Stimulated activated CD8-positive, alpha-beta memory T cell treated with anti-CD3 and anti-CD28 coated beads, Interleukin-12 subunit alpha, Interleukin-12 subunit beta, amount 100 ng/mL, for 24 hours (primary cell): ENCODE data around the gene DIS3L2.
"Not testable (repeated sequence)": the region's sequence is repeated elsewhere in the genome, so short reads cannot be mapped to it uniquely, and the experiment has no call there.

Source experiments
- DNase-seq: peaks from one replicate; pipeline ENCODE4 v3.0.0-alpha.2; 2020; ENCODE audit errors: extremely low read depth

Gene DIS3L2

GRCh38 chr2:232320443-232320803 lies 358.9 kb downstream of the DIS3L2 start:
- DNase-seq: no peak

GRCh38 chr2:232321156-232321816 lies 359.8 kb downstream of the DIS3L2 start:
- DNase-seq: no peak

DNA sequence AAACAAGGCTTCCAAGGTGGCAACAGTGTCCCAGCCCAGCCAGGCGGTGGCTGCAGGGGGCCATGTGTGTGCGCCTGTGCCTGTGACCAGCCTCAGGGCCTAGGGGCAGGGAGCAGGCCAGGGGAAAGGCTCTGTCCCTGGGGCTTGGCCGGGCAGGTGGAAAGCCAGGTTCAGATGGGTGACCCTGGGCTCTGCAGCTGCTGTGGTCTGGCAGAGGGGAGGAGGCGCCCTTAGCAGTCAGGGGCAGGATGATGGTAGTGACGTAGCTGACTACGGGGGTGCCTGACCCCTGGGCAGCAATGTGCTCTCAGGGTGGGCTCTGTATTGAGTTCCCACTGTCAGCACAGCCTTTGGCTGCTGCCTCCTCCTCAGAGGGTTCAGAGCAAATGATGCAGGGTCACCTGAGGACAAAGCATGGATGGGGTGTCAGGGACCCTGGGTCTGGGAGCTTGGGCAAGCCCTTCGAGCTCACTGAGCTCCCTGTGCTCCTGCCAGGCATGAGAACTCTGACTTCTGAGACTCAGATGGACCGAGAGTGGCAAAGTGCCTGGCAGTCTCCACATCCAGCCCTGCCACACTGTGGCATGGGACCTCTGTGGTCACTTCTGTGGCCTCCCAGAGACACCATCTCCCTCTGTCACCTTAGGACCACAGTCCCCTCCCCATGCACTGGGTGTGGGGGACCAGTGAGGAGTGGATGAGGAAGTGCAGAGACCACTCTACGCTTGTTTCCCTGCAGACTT lies 360.5 kb downstream of the DIS3L2 start:
- no peak for DNase-seq

GRCh38 chr2:232322560-232323327 lies 361.2 kb downstream of the DIS3L2 start:
- DNase-seq: no peak

- DNase-seq: no peak
Observed at GRCh38 chr2:232323328-232323650, 361.8 kb downstream of the DIS3L2 start.

DNA sequence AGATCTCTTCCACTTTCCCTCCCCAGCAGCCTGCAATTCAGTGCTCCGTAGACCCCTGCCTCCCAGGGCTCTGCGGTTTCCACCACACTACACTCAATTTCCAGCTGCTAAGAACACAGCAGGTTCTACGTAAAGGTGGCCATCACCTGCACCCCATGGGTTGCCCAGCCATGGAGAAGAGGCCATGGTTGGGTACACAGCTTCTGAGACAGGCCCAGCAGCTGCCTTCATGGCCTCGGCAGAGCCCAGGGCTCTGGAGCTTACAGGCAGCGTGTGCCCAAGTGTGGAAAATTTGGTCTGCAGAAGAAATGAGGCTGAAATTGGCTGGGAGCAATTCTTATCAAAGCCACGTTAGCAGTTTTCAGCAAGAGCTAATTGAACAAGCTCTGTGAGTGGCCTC lies 362.5 kb downstream of the DIS3L2 start:
- DNase-seq: not testable (repeated sequence)

GRCh38 chr2:232324778-232325177 lies 363.3 kb downstream of the DIS3L2 start:
- DNase-seq: no peak

GRCh38 chr2:232325324-232326273 lies 364.1 kb downstream of the DIS3L2 start:
- no peak for DNase-seq

GRCh38 chr2:232326274-232327104 lies 365.0 kb downstream of the DIS3L2 start:
- not testable (repeated sequence) for DNase-seq

- DNase-seq: peak; percentile 49
Observed at GRCh38 chr2:232327105-232328031, 365.9 kb downstream of the DIS3L2 start.

DNA sequence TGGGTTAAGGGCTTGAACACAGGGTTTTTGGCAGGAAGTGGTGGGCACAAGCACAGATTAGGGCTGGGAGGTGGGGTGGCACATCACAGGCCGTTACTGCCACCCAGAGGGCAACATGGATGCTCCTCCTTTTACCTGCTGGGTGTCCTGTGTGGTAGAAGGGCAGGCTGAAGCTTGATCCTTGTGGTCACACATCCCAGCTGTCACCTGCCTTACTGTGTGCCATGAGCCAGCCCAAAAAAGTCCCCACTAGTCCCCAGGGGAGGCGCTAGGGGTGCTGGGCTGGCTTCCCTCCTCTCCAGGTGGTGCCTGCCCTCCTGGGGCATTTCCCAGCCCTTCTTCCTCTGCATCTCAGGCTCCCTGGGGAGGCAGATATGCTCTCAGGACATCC lies 366.5 kb downstream of the DIS3L2 start:
- no peak for DNase-seq

- no peak for DNase-seq
Observed at GRCh38 chr2:232328516-232329460, 367.3 kb downstream of the DIS3L2 start.

GRCh38 chr2:232329716-232330067 lies 368.2 kb downstream of the DIS3L2 start:
- DNase-seq: no peak

GRCh38 chr2:232330068-232330999 lies 368.8 kb downstream of the DIS3L2 start:
- no peak for DNase-seq

GRCh38 chr2:232331061-232331460 lies 369.5 kb downstream of the DIS3L2 start:
- not testable (repeated sequence) for DNase-seq

DNA sequence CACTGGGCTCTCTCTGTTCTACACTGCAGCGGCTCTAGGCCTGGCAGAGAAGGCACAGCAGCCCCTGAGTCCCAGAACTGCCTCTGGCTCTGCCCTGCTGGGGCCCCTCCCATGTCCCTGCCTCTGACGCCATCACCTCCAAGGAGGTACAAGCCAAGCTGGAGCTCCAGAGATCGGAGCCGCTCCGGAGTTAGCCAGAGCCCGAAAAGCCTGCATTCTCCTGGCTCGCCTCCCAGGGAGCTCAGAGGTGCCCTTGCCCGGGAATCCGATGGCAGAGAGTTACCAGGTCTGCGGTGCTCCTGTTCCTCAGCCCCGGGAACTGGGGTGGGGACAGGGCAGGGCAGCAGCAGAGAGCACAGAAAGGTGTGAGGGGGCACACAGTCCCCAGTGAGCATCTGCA lies 370.1 kb downstream of the DIS3L2 start:
- not testable (repeated sequence) for DNase-seq

GRCh38 chr2:232332244-232332939 lies 370.9 kb downstream of the DIS3L2 start:
- DNase-seq: not testable (repeated sequence)
